ENCODE results near the gene CSPG5. TPM values are rescaled to one million over a fixed set of nuclear protein-coding genes. Genes with fewer than 3 reads are reported as not detected.
A peak's percentile ranks its signal among the peaks of the same experiment; 100 is the strongest.

The CSPG5 gene
- polyA plus RNA-seq, 1 donor, result 2.3 TPM

DNA sequence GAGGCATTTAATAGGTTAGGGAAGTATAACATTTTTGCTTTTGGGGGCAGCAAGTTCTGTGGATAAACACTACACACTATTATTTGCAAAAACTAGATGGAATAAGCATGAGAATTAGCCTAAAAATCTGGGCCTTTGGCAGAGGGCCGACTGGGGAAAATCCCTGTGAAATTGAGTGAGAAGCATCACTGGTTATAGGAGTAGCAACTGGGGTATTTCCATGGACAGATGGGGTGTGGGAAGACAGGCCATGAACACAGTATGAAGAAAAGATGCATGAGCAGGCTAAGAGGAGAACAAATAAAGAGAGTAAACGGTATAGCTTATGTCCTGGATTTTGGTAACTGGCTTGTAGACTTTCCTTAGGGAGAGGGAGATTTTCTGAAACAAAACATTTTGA is 32.9 kb upstream of the CSPG5 start:
- no peak for DNase-seq
- 89% methylated on average over 1 of the region's 2 CpGs for WGBS (ENCODE audit: insufficient coverage, low lambda C conversion rate)
- Histone ChIP-seq H3K4me3 (ENCODE audit: low read length) (no peak overlapping the region), H3K27ac (ENCODE audit: low read length) (no peak overlapping the region), H3K4me1 (ENCODE audit: control insufficient read depth, insufficient read depth, low read length) (no peaks in the 10 kb centered on the region), H3K36me3 (ENCODE audit: control insufficient read depth, insufficient read depth, low read length) (peaks cover 52% of the 10 kb centered on the region), H3K27me3 (ENCODE audit: control insufficient read depth, insufficient read depth, low read length) (no peaks in the 10 kb centered on the region), H3K9me3 (ENCODE audit: control insufficient read depth, low read depth, low read length) (no peaks in the 10 kb centered on the region)

DNA sequence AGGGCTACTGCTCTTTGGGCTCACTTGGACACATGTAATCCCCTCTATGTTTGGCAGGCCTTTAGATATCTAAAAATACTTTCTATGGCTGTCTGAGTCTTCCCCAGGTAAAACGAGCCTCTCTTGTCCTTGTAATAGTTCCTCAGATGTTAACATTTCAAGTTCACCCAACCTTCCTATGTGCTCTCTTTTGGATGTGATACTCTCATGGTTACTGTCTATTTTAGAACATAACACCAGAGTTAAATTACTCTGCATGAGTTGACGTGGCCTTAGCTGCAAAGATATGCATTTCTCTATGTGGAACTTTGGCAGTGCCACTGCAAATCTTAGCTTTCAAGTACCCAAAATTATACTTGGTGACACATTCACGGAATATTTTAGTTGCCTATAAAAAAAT is 31.9 kb upstream of the CSPG5 start:
- no peak overlapping the region for H3K4me3 ChIP-seq (ENCODE audit: low read length)
- peaks cover 54% of the 10 kb centered on the region for H3K36me3 ChIP-seq (ENCODE audit: control insufficient read depth, insufficient read depth, low read length)
- H3K4me1 ChIP-seq (ENCODE audit: control insufficient read depth, insufficient read depth, low read length), result no peaks in the 10 kb centered on the region
- no peaks in the 10 kb centered on the region for H3K27me3 ChIP-seq (ENCODE audit: control insufficient read depth, insufficient read depth, low read length)
- H3K9me3 ChIP-seq (ENCODE audit: control insufficient read depth, low read depth, low read length), result no peaks in the 10 kb centered on the region
- DNase-seq, result no peak
- WGBS (ENCODE audit: insufficient coverage, low lambda C conversion rate), result 83% methylated on average over 1 of the region's 3 CpGs
- H3K27ac ChIP-seq (ENCODE audit: low read length), result no peak overlapping the region

DNA sequence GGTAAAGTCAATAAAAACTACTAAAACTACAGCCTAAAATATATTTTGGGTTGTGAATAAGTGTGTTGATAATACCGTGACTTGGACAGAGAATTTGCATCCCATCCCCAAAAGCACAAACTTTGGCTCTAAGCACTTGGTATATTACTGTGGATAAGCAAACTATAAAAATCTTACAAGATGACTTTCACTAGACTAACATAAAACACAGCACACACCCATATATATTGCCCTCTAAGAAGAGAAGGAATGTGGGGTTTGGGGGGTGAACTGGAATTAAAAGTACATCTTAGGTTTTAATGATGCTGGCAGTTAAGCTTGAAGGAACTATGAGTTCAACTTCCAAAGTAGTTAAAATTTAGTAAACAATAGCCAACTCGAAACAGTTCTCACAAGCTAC is 28.7 kb upstream of the CSPG5 start:
- no peak for DNase-seq
- H3K27ac ChIP-seq (ENCODE audit: low read length), result no peak overlapping the region
- WGBS (ENCODE audit: insufficient coverage, low lambda C conversion rate), result no CpG with 5 or more reads among the region's 2 CpGs

DNA sequence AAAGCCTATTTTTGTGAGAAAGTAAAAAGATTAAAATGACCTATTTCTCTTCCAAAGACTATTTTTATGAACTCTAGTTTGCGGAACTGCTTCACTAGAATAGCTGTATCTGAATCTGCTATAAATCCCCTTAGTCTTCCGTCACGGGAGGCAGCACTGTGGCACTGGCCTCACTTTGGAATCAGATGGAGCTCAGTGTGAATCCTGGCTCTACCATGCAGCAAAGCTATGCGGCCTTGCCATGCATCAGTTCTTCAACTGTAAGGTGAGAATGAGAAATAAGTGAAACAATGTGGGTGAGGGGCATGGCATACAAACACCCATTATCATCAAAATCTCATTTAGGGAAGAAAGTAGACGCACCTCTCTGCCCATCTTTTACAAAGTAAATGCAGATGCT is 27.5 kb upstream of the CSPG5 start:
- no CpG with 5 or more reads among the region's 5 CpGs for WGBS (ENCODE audit: insufficient coverage, low lambda C conversion rate)
- H3K27ac ChIP-seq (ENCODE audit: low read length), result no peak overlapping the region
- peaks cover 73% of the 10 kb centered on the region for H3K36me3 ChIP-seq (ENCODE audit: control insufficient read depth, insufficient read depth, low read length)
- H3K27me3 ChIP-seq (ENCODE audit: control insufficient read depth, insufficient read depth, low read length), result no peaks in the 10 kb centered on the region
- H3K4me3 ChIP-seq (ENCODE audit: low read length), result no peak overlapping the region
- no peaks in the 10 kb centered on the region for H3K4me1 ChIP-seq (ENCODE audit: control insufficient read depth, insufficient read depth, low read length)
- no peak for DNase-seq
- no peaks in the 10 kb centered on the region for H3K9me3 ChIP-seq (ENCODE audit: control insufficient read depth, low read depth, low read length)

More for the DNA sequence above, 28.7 kb upstream of the CSPG5 start:
- H3K36me3 ChIP-seq (ENCODE audit: control insufficient read depth, insufficient read depth, low read length), result peaks cover 65% of the 10 kb centered on the region
- no peaks in the 10 kb centered on the region for H3K27me3 ChIP-seq (ENCODE audit: control insufficient read depth, insufficient read depth, low read length)
- no peaks in the 10 kb centered on the region for H3K4me1 ChIP-seq (ENCODE audit: control insufficient read depth, insufficient read depth, low read length)
- H3K4me3 ChIP-seq (ENCODE audit: low read length), result no peak overlapping the region
- no peaks in the 10 kb centered on the region for H3K9me3 ChIP-seq (ENCODE audit: control insufficient read depth, low read depth, low read length)

DNA sequence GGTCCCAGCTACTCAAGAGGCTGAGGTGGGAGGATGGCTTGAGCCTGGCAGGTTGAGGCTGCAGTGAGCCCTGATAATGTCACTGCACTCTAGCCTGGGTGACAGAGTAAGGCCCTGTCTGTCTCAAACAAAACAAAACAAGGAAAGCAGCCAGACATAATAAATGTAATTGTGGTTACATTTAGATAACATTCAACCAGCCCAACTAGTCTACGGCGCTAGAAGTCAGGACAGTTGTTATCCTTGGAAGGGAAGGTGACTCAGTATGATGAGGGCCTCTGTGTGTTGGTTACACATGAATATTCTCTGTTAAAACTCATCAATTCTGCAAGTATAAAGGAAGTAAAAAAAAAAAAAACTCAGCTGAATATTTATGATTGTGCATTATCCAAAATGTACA is 27.0 kb upstream of the CSPG5 start:
- H3K4me1 ChIP-seq (ENCODE audit: control insufficient read depth, insufficient read depth, low read length), result no peaks in the 10 kb centered on the region
- no peaks in the 10 kb centered on the region for H3K27me3 ChIP-seq (ENCODE audit: control insufficient read depth, insufficient read depth, low read length)
- H3K27ac ChIP-seq (ENCODE audit: low read length), result no peak overlapping the region
- 42% methylated on average over 2 of the region's 2 CpGs for WGBS (ENCODE audit: insufficient coverage, low lambda C conversion rate)
- peaks cover 73% of the 10 kb centered on the region for H3K36me3 ChIP-seq (ENCODE audit: control insufficient read depth, insufficient read depth, low read length)
- no peak for DNase-seq
- H3K9me3 ChIP-seq (ENCODE audit: control insufficient read depth, low read depth, low read length), result no peaks in the 10 kb centered on the region
- no peak overlapping the region for H3K4me3 ChIP-seq (ENCODE audit: low read length)

DNA sequence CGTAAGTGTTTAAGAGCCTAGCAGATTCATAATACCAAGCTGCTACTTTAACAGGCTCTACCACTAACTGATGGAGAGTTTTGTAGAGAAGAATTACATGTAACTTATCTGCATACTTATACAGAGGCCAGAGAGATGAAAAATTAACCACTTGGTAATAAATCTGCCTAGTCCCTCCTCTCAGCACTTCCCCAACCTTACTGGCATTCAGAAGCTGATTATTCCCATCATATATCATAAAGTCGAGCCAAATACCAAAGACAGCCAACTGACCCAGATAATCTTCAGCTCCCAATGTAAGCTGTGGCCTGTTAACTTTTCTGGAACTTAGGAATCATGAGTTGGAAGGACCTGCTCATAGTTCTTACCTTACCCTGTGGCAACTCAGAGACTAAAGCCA is 25.5 kb upstream of the CSPG5 start:
- H3K9me3 ChIP-seq (ENCODE audit: control insufficient read depth, low read depth, low read length), result no peaks in the 10 kb centered on the region
- no peaks in the 10 kb centered on the region for H3K4me1 ChIP-seq (ENCODE audit: control insufficient read depth, insufficient read depth, low read length)
- H3K36me3 ChIP-seq (ENCODE audit: control insufficient read depth, insufficient read depth, low read length), result peaks cover 74% of the 10 kb centered on the region
- WGBS (ENCODE audit: insufficient coverage, low lambda C conversion rate), result no CpG with 5 or more reads among the region's 2 CpGs
- DNase-seq, result no peak
- H3K27ac ChIP-seq (ENCODE audit: low read length), result no peak overlapping the region
- H3K27me3 ChIP-seq (ENCODE audit: control insufficient read depth, insufficient read depth, low read length), result no peaks in the 10 kb centered on the region
- H3K4me3 ChIP-seq (ENCODE audit: low read length), result no peak overlapping the region

DNA sequence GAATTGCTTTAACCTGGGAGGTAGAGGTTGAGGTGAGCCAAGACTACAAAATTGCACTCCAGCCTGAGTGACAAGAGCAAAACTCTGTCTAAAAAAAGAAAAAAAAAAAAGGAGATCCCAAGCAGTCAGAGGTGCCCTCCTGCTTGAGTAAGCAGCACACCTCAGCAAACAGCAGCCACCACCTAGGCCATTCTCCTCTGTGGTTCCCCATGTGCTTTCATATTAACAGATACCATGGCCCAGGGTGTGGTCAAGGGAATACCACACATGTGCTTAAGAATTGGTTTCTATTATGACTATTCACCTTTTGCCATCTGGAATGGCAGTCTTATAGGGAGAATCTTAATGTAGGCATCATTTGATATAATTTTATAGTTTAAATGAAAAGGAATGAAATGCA is 24.7 kb upstream of the CSPG5 start:
- no peak overlapping the region for H3K27ac ChIP-seq (ENCODE audit: low read length)
- no peaks in the 10 kb centered on the region for H3K9me3 ChIP-seq (ENCODE audit: control insufficient read depth, low read depth, low read length)
- no peaks in the 10 kb centered on the region for H3K27me3 ChIP-seq (ENCODE audit: control insufficient read depth, insufficient read depth, low read length)
- no peaks in the 10 kb centered on the region for H3K4me1 ChIP-seq (ENCODE audit: control insufficient read depth, insufficient read depth, low read length)
- no peak overlapping the region for H3K4me3 ChIP-seq (ENCODE audit: low read length)
- DNase-seq, result no peak
- peaks cover 69% of the 10 kb centered on the region for H3K36me3 ChIP-seq (ENCODE audit: control insufficient read depth, insufficient read depth, low read length)

DNA sequence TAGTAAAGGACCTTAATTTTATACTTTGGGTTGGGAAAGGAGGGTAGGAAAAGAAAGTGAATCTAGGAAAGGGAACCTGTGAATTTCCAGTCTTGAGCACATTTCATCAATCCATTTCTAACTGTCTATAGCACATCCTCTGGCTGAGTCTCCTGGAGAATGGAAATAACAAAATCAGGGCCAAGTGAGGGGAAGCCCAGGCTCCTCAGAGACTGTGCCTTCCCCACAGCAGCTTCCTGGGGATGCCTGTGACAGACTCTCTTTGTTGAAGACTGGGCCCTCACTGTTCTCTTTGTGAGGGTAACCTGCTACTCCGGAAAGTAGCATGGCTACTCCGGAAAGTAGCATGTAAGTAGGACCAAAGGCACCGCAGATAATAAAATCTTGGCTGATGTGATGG is 22.6 kb upstream of the CSPG5 start:
- H3K36me3 ChIP-seq (ENCODE audit: control insufficient read depth, insufficient read depth, low read length), result peaks cover 59% of the 10 kb centered on the region
- no peaks in the 10 kb centered on the region for H3K27me3 ChIP-seq (ENCODE audit: control insufficient read depth, insufficient read depth, low read length)
- no peak overlapping the region for H3K4me3 ChIP-seq (ENCODE audit: low read length)
- no CpG with 5 or more reads among the region's 3 CpGs for WGBS (ENCODE audit: insufficient coverage, low lambda C conversion rate)
- DNase-seq, result no peak
- H3K4me1 ChIP-seq (ENCODE audit: control insufficient read depth, insufficient read depth, low read length), result no peaks in the 10 kb centered on the region
- H3K27ac ChIP-seq (ENCODE audit: low read length), result no peak overlapping the region
- no peaks in the 10 kb centered on the region for H3K9me3 ChIP-seq (ENCODE audit: control insufficient read depth, low read depth, low read length)

DNA sequence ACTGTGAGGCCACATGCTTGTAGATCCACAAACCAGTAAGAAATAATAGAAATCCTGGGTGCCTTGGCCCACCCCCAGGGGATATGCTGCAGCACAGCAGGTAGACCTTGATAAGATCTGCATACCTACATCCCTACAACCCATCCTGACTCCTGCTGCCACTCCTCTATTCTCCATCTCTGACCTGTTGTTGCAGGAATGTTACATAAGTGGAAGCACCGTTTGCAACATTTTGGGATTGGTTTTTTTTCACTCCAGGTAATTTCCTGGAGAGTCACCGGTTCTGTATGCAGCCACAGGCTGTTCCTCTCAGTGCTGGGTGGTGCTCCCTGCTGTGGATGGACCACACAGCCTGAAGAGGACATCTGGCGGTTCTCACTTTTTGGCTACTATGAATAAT is 16.1 kb upstream of the CSPG5 start:
- Histone ChIP-seq H3K27me3 (ENCODE audit: control insufficient read depth, insufficient read depth, low read length) (no peaks in the 10 kb centered on the region), H3K4me3 (ENCODE audit: low read length) (no peak overlapping the region), H3K27ac (ENCODE audit: low read length) (no peak overlapping the region), H3K36me3 (ENCODE audit: control insufficient read depth, insufficient read depth, low read length) (peaks cover 39% of the 10 kb centered on the region), H3K4me1 (ENCODE audit: control insufficient read depth, insufficient read depth, low read length) (no peaks in the 10 kb centered on the region), H3K9me3 (ENCODE audit: control insufficient read depth, low read depth, low read length) (no peaks in the 10 kb centered on the region)
- no peak for DNase-seq
- no CpG with 5 or more reads among the region's 3 CpGs for WGBS (ENCODE audit: insufficient coverage, low lambda C conversion rate)

DNA sequence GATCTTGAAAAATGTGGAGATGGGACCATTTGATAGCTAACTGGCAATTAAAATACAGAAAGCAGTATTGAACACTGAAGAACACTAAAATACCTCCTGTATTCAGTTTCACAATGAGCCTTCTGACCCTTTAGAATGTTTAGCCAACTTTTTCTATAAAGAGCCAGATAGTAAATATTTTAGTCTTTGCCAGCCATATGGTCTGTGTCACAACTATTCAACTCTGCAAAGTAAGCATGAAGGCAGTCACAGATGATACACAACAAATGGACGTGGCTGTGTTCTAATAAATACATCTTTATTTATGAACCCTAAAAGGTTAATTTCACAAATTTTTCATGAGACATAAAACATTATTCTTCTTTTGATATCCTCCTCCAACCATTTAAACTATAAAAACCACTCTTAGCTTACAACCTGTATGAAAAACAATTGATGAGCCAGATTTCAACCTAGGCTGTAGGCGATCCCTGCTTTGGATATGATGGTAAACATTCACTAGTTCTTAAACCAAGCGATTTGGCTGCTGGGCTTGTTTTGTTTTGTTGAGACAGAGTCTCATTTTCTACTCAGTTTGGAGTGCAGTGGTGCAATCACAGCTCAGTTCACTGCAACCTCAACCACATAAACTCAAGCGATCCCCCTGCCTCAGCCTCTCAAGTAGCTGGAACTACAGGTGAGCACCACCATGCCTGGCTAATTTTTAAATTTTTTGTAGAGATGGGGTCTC is 13.6 kb upstream of the CSPG5 start:
- Histone ChIP-seq H3K4me1 (ENCODE audit: control insufficient read depth, insufficient read depth, low read length) (no peaks in the 10 kb centered on the region), H3K36me3 (ENCODE audit: control insufficient read depth, insufficient read depth, low read length) (peaks cover 47% of the 10 kb centered on the region), H3K27me3 (ENCODE audit: control insufficient read depth, insufficient read depth, low read length) (no peaks in the 10 kb centered on the region), H3K27ac (ENCODE audit: low read length) (no peak overlapping the region), H3K4me3 (ENCODE audit: low read length) (no peak overlapping the region), H3K9me3 (ENCODE audit: control insufficient read depth, low read depth, low read length) (no peaks in the 10 kb centered on the region)
- no peak for DNase-seq
- 86% methylated on average over 1 of the region's 4 CpGs for WGBS (ENCODE audit: insufficient coverage, low lambda C conversion rate)

DNA sequence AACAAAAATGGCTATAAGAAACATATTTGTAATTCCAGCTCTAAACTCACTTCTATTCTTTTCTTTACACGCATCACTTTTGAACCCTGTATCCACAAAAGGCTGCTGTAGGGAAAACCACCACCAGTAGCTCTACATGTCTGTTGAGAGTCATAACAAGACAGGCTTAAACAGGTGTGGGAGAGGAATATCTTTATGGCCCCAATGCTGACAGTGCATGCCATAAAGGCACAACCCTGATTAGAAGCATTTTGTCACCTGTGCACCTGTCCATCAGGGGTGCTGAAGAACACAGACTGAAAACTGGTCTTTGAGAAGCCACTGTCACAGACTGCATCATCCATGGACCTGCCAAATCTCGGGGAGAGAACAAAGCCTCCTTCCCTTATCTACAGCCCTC is 11.6 kb upstream of the CSPG5 start:
- DNase-seq, result peak in 1 of 2 donors; percentile 53
- WGBS (ENCODE audit: insufficient coverage, low lambda C conversion rate), result no CpG with 5 or more reads among the region's 2 CpGs

More for the DNA sequence above, 11.6 kb upstream of the CSPG5 start:
- H3K27ac ChIP-seq (ENCODE audit: low read length), result no peak overlapping the region
- H3K9me3 ChIP-seq (ENCODE audit: control insufficient read depth, low read depth, low read length), result no peaks in the 10 kb centered on the region
- H3K4me1 ChIP-seq (ENCODE audit: control insufficient read depth, insufficient read depth, low read length), result no peaks in the 10 kb centered on the region
- no peak overlapping the region for H3K4me3 ChIP-seq (ENCODE audit: low read length)
- peaks cover 65% of the 10 kb centered on the region for H3K36me3 ChIP-seq (ENCODE audit: control insufficient read depth, insufficient read depth, low read length)
- H3K27me3 ChIP-seq (ENCODE audit: control insufficient read depth, insufficient read depth, low read length), result no peaks in the 10 kb centered on the region

Measured in large intestine (tissue), 3 donors.